SK-N-SH (cell line): ENCODE results near the gene ASCC3. TPM values are rescaled to one million over a fixed set of nuclear protein-coding genes. Genes with fewer than 3 reads are reported as not detected.

ENCODE experiments used
- CTCF ChIA-PET: fragments of 300-600, 350-600 bp; formaldehyde crosslinking; extraction: SDS; loops from one replicate; lab custom pipeline; 2021; lab: Yijun Ruan, JAX
- POLR2A ChIA-PET: fragments of 350-600 bp; sonication (Branson Sonifier 250); formaldehyde crosslinking; extraction: SDS; loops from one replicate; lab custom pipeline; 2020; ENCODE audit warnings: antibody characterized with exemption, inconsistent platforms; lab: Yijun Ruan, JAX
- DNase-seq: peaks from one replicate; pipeline ENCODE4 v3.0.0; 2012
- H2AFZ ChIP-seq: fragments of 200-600 bp; sonication (generic); 2 replicates; pipeline ENCODE4 v1.8.1; 2016; ENCODE audit warnings: antibody characterized with exemption, mild to moderate bottlenecking, low read depth
- H3F3A ChIP-seq: fragments of 200-600 bp; sonication (generic); replicated peaks from 2 replicates; pipeline ENCODE3; 2016; ENCODE audit warnings: antibody characterized with exemption, mild to moderate bottlenecking; ENCODE audit not compliant: insufficient read depth
- H3K27ac ChIP-seq, 2 experiments: fragments of 200-500 bp in 1 of 2; fragments of 200-600 bp in 1 of 2; sonication (Bioruptor generic) in 1 of 2; sonication (generic), shearing (Covaris generic) in 1 of 2; 2 replicates each; pipeline versions ENCODE4 v1.5.1 to v1.6.1; 2014 to 2016; ENCODE audit warnings: low read depth in 2 of 2, inconsistent platforms in 1 of 2, low read length in 1 of 2, mild to moderate bottlenecking in 1 of 2, mixed read lengths in 1 of 2
- H3K27me3 ChIP-seq: fragments of 200-600 bp; sonication (generic), shearing (Covaris generic); 2 replicates; pipeline ENCODE4 v1.6.1; 2016; ENCODE audit warnings: mixed run types; ENCODE audit not compliant: insufficient read depth
- H3K36me3 ChIP-seq, 2 experiments: fragments of 200-500 bp in 1 of 2; fragments of 200-600 bp in 1 of 2; sonication (Bioruptor generic) in 1 of 2; sonication (generic) in 1 of 2; replicated peaks in 1 of 2; 2 replicates each; pipeline versions ENCODE3 to v1.5.1; 2014 to 2016; ENCODE audit warnings: low read length in 1 of 2, mild to moderate bottlenecking in 1 of 2; ENCODE audit not compliant: insufficient read depth in 2 of 2, control insufficient read depth in 1 of 2
- H3K4me1 ChIP-seq, 2 experiments: fragments of 200-500 bp in 1 of 2; fragments of 200-600 bp in 1 of 2; sonication (Bioruptor generic) in 1 of 2; sonication (generic), shearing (Covaris generic) in 1 of 2; 2 replicates each; pipeline versions ENCODE4 v1.5.1 to v1.6.1; 2014 to 2016; ENCODE audit warnings: low read depth in 1 of 2, low read length in 1 of 2, mixed run types in 1 of 2; ENCODE audit not compliant: insufficient read depth in 2 of 2, control insufficient read depth in 1 of 2
- H3K4me2 ChIP-seq: fragments of 200-600 bp; sonication (generic), shearing (Covaris generic); 2 replicates; pipeline ENCODE4 v1.6.1; 2017; ENCODE audit warnings: mixed run types
- H3K4me3 ChIP-seq, 2 experiments: fragments of 200-500 bp in 1 of 2; fragments of 200-600 bp in 1 of 2; sonication (Bioruptor generic) in 1 of 2; sonication (generic), shearing (Covaris generic) in 1 of 2; 2 replicates each; pipeline versions ENCODE4 v1.5.1 to v1.8.1; 2014 to 2016; ENCODE audit warnings: low read depth in 2 of 2, inconsistent platforms in 1 of 2, low read length in 1 of 2, mild to moderate bottlenecking in 1 of 2, mixed read lengths in 1 of 2, moderate library complexity in 1 of 2
- H3K79me2 ChIP-seq: fragments of 200-600 bp; sonication (generic); 2 replicates; pipeline ENCODE4 v1.8.1; 2017; ENCODE audit warnings: mild to moderate bottlenecking; ENCODE audit not compliant: insufficient read depth
- H3K9ac ChIP-seq: fragments of 200-600 bp; sonication (generic); 2 replicates; pipeline ENCODE4 v1.6.1; 2017; ENCODE audit warnings: mixed run types
- H3K9me2 ChIP-seq: fragments of 200-600 bp; sonication (generic); 2 replicates; pipeline ENCODE4 v1.6.1; 2017; ENCODE audit warnings: mixed run types
- H3K9me3 ChIP-seq: fragments of 200-600 bp; sonication (generic); 2 replicates; pipeline ENCODE4 v1.6.1; 2017; ENCODE audit warnings: mixed run types, mild to moderate bottlenecking, moderate library complexity
- H4K20me1 ChIP-seq: fragments of 200-600 bp; sonication (generic); 2 replicates; pipeline ENCODE4 v1.6.1; 2017; ENCODE audit warnings: mild to moderate bottlenecking, mixed run types; ENCODE audit not compliant: insufficient read depth
- CHD2 ChIP-seq: fragments of 150-350 bp; IDR thresholded peaks from 2 replicates; pipeline ENCODE4 v1.6.1; 2018; ENCODE audit warnings: low read length; ENCODE audit not compliant: partially characterized antibody
- CTCF ChIP-seq: fragments of 200-600 bp; sonication (generic); IDR thresholded peaks from 2 replicates; pipeline ENCODE4 v1.6.1; 2017; ENCODE audit warnings: antibody characterized with exemption, mild to moderate bottlenecking, moderate library complexity
- ELF1 ChIP-seq: IDR thresholded peaks from 2 replicates; pipeline ENCODE4 v1.4.0; 2012
- GATA2 ChIP-seq: sonication (generic); formaldehyde crosslinking; IDR thresholded peaks from 2 replicates; pipeline ENCODE4 v1.5.0; 2020; ENCODE audit warnings: mild to moderate bottlenecking, missing genetic modification reagents
- IRF3 ChIP-seq: fragments of 150-350 bp; IDR thresholded peaks from 2 replicates; pipeline ENCODE4 v1.6.1; 2016; ENCODE audit warnings: mild to moderate bottlenecking, low read depth, low read length
- MEF2A ChIP-seq: IDR thresholded peaks from 2 replicates; pipeline ENCODE4 v1.4.0; 2012; ENCODE audit warnings: low read depth, borderline replicate concordance
- NRF1 ChIP-seq: IDR thresholded peaks from 2 replicates; pipeline ENCODE4 v1.6.1; 2012; ENCODE audit warnings: low read depth, mild to moderate bottlenecking, low read length
- PBX3 ChIP-seq: IDR thresholded peaks from 2 replicates; pipeline ENCODE4; 2012
- RAD21 ChIP-seq: IDR thresholded peaks from 2 replicates; pipeline ENCODE4 v1.6.1; 2012; ENCODE audit warnings: mild to moderate bottlenecking, low read length
- SIN3A ChIP-seq: IDR thresholded peaks from 2 replicates; pipeline ENCODE4 v1.6.1; 2012; ENCODE audit warnings: low read depth, mild to moderate bottlenecking, low read length, moderate library complexity, borderline replicate concordance
- TAF1 ChIP-seq: IDR thresholded peaks from 2 replicates; pipeline ENCODE4 v1.6.1; 2012; ENCODE audit warnings: low read depth, mild to moderate bottlenecking, low read length, moderate library complexity, borderline replicate concordance
- TCF12 ChIP-seq: IDR thresholded peaks from 2 replicates; pipeline ENCODE4 v1.4.0; 2012
- USF1 ChIP-seq: IDR thresholded peaks from 2 replicates; pipeline ENCODE4 v1.4.0; 2012; ENCODE audit warnings: low read depth, borderline replicate concordance
- ZBTB33 ChIP-seq: IDR thresholded peaks from 2 replicates; pipeline ENCODE4 v1.4.0; 2012; ENCODE audit warnings: low read depth, borderline replicate concordance
- WGBS: methylation state at CpG from one replicate; pipeline ENCODE4 v1.1.6; 2017; ENCODE audit warnings: low lambda C conversion rate; 5-methylcytosine and 5-hydroxymethylcytosine counted together
- polyA plus RNA-seq, 3 experiments: library from polyadenylated mRNA; depleted of rRNA; stranded (reverse); fragments of >200 nt; gene quantifications; 2 replicates each; pipeline ENCODE4 v1.2.3, GENCODE V29; 2012

The ASCC3 gene
- polyA plus RNA-seq, 1 of the 3 experiments (the other 2 are of a cell fraction), result 17.9 TPM

- Histone ChIP-seq H3K4me2 (no peak overlapping the region), H3K9me3 (no peaks in the 10 kb centered on the region), H2AFZ (no peak overlapping the region), H3K4me3 (no peak overlapping the region), H3K9me2 (no peaks in the 10 kb centered on the region), H3F3A (peaks cover 4% of the 10 kb centered on the region), H3K27ac (no peak overlapping the region), H4K20me1 (no peaks in the 10 kb centered on the region), H3K9ac (no peak overlapping the region), H3K4me1 (peaks cover 0 to 13% of the 10 kb centered on the region in 2 experiments; a peak in 2 of 4 replicates), H3K27me3 (no peaks in the 10 kb centered on the region), H3K36me3 (peaks cover 21 to 27% of the 10 kb centered on the region in 2 experiments), H3K79me2 (no peaks in the 10 kb centered on the region)
- ChIA-PET CTCF (interaction anchor here (1.3 kb wide), 1 partner anchor 11 kb away, joined by 3 read pairs; no protein-coding TSS in a partner anchor), POLR2A (no interaction called here)
- TF ChIP-seq ZBTB33 (no peak), TAF1 (no peak), SIN3A (no peak), PBX3 (no peak), RAD21 (no peak), NRF1 (no peak), TCF12 (no peak), ELF1 (no peak), USF1 (no peak), IRF3 (no peak)
- no peak for DNase-seq
- 96% methylated on average over 4 of the region's 4 CpGs for WGBS
Measured at GRCh38 chr6:100517106-100517505, 364.0 kb downstream of the ASCC3 start.

- DNase-seq, result peak; percentile 17
- Histone ChIP-seq H3K36me3 (peaks cover 31 to 34% of the 10 kb centered on the region in 2 experiments), H3K4me1 (peaks cover 0 to 13% of the 10 kb centered on the region in 2 experiments; a peak in 2 of 4 replicates), H2AFZ (no peak overlapping the region), H3K27ac (no peak overlapping the region; a peak in 1 of 4 replicates), H4K20me1 (no peaks in the 10 kb centered on the region), H3K9ac (no peak overlapping the region), H3K9me2 (no peaks in the 10 kb centered on the region), H3K4me3 (no peak overlapping the region), H3K9me3 (no peaks in the 10 kb centered on the region), H3K27me3 (no peaks in the 10 kb centered on the region)
- CTCF ChIA-PET, result no interaction called here
- 85% methylated on average over 3 of the region's 3 CpGs for whole genome bisulfite sequencing
- TF ChIP-seq MEF2A (no peak), GATA2 (CRISPR knock-in tag) (peak; percentile 65), CTCF (no peak), CHD2 (no peak)
- TF ChIP-seq, all 33 proteins: peak for 1
- POLR2A ChIA-PET, result no interaction called here
- no peaks in the 10 kb centered on the region for H3K79me2 ChIP-seq
- no peak overlapping the region for H3K4me2 ChIP-seq
- H3F3A ChIP-seq, result peaks cover 7% of the 10 kb centered on the region
Measured at GRCh38 chr6:100514660-100515059, 366.5 kb downstream of the ASCC3 start.
